CD14-positive monocyte (primary cell): ENCODE data around the gene PXDN. TPM values are rescaled to one million over a fixed set of nuclear protein-coding genes. Genes with fewer than 3 reads are reported as not detected.

ENCODE experiments used
- DNase-seq, 3 donors: peaks; one replicate each; pipeline ENCODE4 v3.0.0-alpha.2; 2011 to 2022
- H2AFZ ChIP-seq: 2 replicates; pipeline ENCODE4 v1.6.0; 2012; ENCODE audit warnings: mild to moderate bottlenecking, low read depth, low read length, inconsistent platforms; ENCODE audit not compliant: insufficient read depth, poor library complexity, severe bottlenecking
- H3K27ac ChIP-seq, 2 donors: 1 replicate in 1 of 2; 2 replicates in 1 of 2; pipeline ENCODE4 v1.5.1; 2012 to 2013; ENCODE audit warnings: low read length in 2 of 2, control low read depth in 1 of 2, inconsistent platforms in 1 of 2, low read depth in 1 of 2, mild to moderate bottlenecking in 1 of 2
- H3K27me3 ChIP-seq, 2 donors: one replicate each; pipeline versions ENCODE4 v1.6.0 to v1.6.1; 2011 to 2013; ENCODE audit warnings: low read length in 2 of 2; ENCODE audit not compliant: control insufficient read depth in 2 of 2, insufficient read depth in 2 of 2
- H3K36me3 ChIP-seq, 2 donors: replicated peaks in 1 of 2; 1 replicate in 1 of 2; 2 replicates in 1 of 2; pipeline versions ENCODE4 v1.5.1 to v1.6.1; 2012 to 2013; ENCODE audit warnings: low read length in 2 of 2, control low read depth in 1 of 2, inconsistent platforms in 1 of 2, mild to moderate bottlenecking in 1 of 2; ENCODE audit not compliant: insufficient read depth in 2 of 2, control insufficient read depth in 1 of 2
- H3K4me1 ChIP-seq, 2 donors: 1 replicate in 1 of 2; 2 replicates in 1 of 2; pipeline versions ENCODE4 v1.5.1 to v1.6.1; 2012 to 2013; ENCODE audit warnings: low read length in 2 of 2, control low read depth in 1 of 2, inconsistent platforms in 1 of 2, mild to moderate bottlenecking in 1 of 2, moderate library complexity in 1 of 2; ENCODE audit not compliant: insufficient read depth in 2 of 2, control insufficient read depth in 1 of 2
- H3K4me2 ChIP-seq: replicated peaks from 2 replicates; pipeline ENCODE3; 2012; ENCODE audit warnings: low read length, moderate library complexity, mild to moderate bottlenecking; ENCODE audit not compliant: poor library complexity, severe bottlenecking; ENCODE audit errors: extremely low read depth
- H3K4me3 ChIP-seq, 3 experiments: fragments of 200-600 bp in 1 of 3; sonication (generic) in 1 of 3; replicated peaks in 1 of 3; 1 replicate in 2 of 3; 2 replicates in 1 of 3; pipeline ENCODE4 v1.5.1; 2011 to 2013; ENCODE audit warnings: low read length in 3 of 3, mild to moderate bottlenecking in 3 of 3, control low read depth in 2 of 3, low read depth in 2 of 3, inconsistent platforms in 1 of 3, moderate library complexity in 1 of 3
- H3K79me2 ChIP-seq: 2 replicates; pipeline ENCODE4 v1.6.0; 2012; ENCODE audit warnings: mild to moderate bottlenecking, control low read depth, inconsistent platforms, low read length, moderate library complexity; ENCODE audit not compliant: insufficient read depth
- H3K9ac ChIP-seq: 2 replicates; pipeline ENCODE4 v1.6.0; 2017; ENCODE audit warnings: low read length, mild to moderate bottlenecking; ENCODE audit not compliant: insufficient read depth, poor library complexity, severe bottlenecking
- H3K9me3 ChIP-seq, 2 donors: replicated peaks in 1 of 2; 1 replicate in 1 of 2; 2 replicates in 1 of 2; pipeline versions ENCODE4 v1.5.1 to v1.6.1; 2012 to 2013; ENCODE audit warnings: low read length in 2 of 2, control low read depth in 1 of 2; ENCODE audit not compliant: control insufficient read depth in 1 of 2, insufficient read depth in 1 of 2
- H4K20me1 ChIP-seq: 2 replicates; pipeline ENCODE4 v1.6.0; 2012; ENCODE audit warnings: mild to moderate bottlenecking, low read length, control low read depth, moderate library complexity; ENCODE audit not compliant: insufficient read depth
- H3K27ac Mint-ChIP-seq, 7 donors: one replicate each; pipeline ENCODE4 v1.8.0; 2020; ENCODE audit warnings: mild to moderate bottlenecking in 7 of 7, mixed read lengths in 7 of 7, moderate library complexity in 6 of 7, inconsistent platforms in 2 of 7
- H3K27me3 Mint-ChIP-seq, 3 donors: one replicate each; pipeline ENCODE4 v1.8.0; 2021 to 2022; ENCODE audit warnings: low read depth in 3 of 3, mild to moderate bottlenecking in 3 of 3, mixed read lengths in 3 of 3, moderate library complexity in 3 of 3, inconsistent platforms in 1 of 3
- H3K36me3 Mint-ChIP-seq, 2 donors: one replicate each; pipeline ENCODE4 v1.8.0; 2020; ENCODE audit warnings: mixed read lengths in 2 of 2, inconsistent platforms in 1 of 2, mild to moderate bottlenecking in 1 of 2
- H3K4me1 Mint-ChIP-seq: one replicate; pipeline ENCODE4 v1.8.0; 2020; ENCODE audit warnings: mild to moderate bottlenecking, mixed read lengths
- H3K4me3 Mint-ChIP-seq, 2 donors: one replicate each; pipeline ENCODE4 v1.8.0; 2020; ENCODE audit warnings: mild to moderate bottlenecking in 2 of 2, mixed read lengths in 2 of 2, moderate library complexity in 1 of 2
- H3K9me3 Mint-ChIP-seq, 7 donors: one replicate each; pipeline ENCODE4 v1.8.0; 2020 to 2022; ENCODE audit warnings: mixed read lengths in 7 of 7, mild to moderate bottlenecking in 6 of 7, moderate library complexity in 6 of 7, inconsistent platforms in 2 of 7
- WGBS: methylation state at CpG from one replicate; pipeline ENCODE4 v1.1.5; 2013; ENCODE audit warnings: missing lambda C conversion rate; ENCODE audit not compliant: insufficient coverage; 5-methylcytosine and 5-hydroxymethylcytosine counted together
- intact Hi-C, 2 donors: fragments of 100-400 bp; cut with micrococcal nuclease; formaldehyde crosslinking; loops; one replicate each; pipeline versions ENCODE4 v1.15.0 to v1.15.1; 2023
- polyA plus RNA-seq, 3 donors: library from polyadenylated mRNA; depleted of rRNA in 1 of 3; unstranded in 2 of 3; stranded (reverse) in 1 of 3; fragments of 300-500 nt in 2 of 3; fragments of >200 nt in 1 of 3; fragmentation: Illumina TruSeq in 2 of 3; gene quantifications; 1 replicate in 2 of 3; 2 replicates in 1 of 3; pipeline ENCODE4 v1.2.3, GENCODE V29; 2012 to 2021
- TF ChIP-seq, protein P1 (sequence below): fragments of 200-600 bp; IDR thresholded peaks from one replicate; pipeline ENCODE4 v1.8.0; 2022; ENCODE audit warnings: antibody characterized with exemption, mild to moderate bottlenecking

Gene PXDN
- polyA plus RNA-seq, 3 donors: not detected

GRCh38 chr2:1749489-1750119 lies 5.3 kb upstream of the PXDN start:
- Histone ChIP-seq H3K27me3 (peaks cover 0 to 16% of the 10 kb centered on the region in 2 donors), H3K36me3 (no peaks in the 10 kb centered on the region), H4K20me1 (no peaks in the 10 kb centered on the region), H3K4me1 (no peaks in the 10 kb centered on the region), H2AFZ (no peak overlapping the region), H3K27ac (no peak overlapping the region), H3K79me2 (no peaks in the 10 kb centered on the region), H3K4me2 (no peak overlapping the region), H3K4me3 (no peak overlapping the region), H3K9me3 (peaks cover 6 to 13% of the 10 kb centered on the region in 2 donors), H3K9ac (no peak overlapping the region)
- intact Hi-C loops: no loop called here
- H3K9me3 Mint-ChIP-seq: peaks cover 8 to 16% (median 10%) of the 10 kb centered on the region in 7 donors
- DNase-seq: no peak
- TF ChIP-seq, protein P1, sequence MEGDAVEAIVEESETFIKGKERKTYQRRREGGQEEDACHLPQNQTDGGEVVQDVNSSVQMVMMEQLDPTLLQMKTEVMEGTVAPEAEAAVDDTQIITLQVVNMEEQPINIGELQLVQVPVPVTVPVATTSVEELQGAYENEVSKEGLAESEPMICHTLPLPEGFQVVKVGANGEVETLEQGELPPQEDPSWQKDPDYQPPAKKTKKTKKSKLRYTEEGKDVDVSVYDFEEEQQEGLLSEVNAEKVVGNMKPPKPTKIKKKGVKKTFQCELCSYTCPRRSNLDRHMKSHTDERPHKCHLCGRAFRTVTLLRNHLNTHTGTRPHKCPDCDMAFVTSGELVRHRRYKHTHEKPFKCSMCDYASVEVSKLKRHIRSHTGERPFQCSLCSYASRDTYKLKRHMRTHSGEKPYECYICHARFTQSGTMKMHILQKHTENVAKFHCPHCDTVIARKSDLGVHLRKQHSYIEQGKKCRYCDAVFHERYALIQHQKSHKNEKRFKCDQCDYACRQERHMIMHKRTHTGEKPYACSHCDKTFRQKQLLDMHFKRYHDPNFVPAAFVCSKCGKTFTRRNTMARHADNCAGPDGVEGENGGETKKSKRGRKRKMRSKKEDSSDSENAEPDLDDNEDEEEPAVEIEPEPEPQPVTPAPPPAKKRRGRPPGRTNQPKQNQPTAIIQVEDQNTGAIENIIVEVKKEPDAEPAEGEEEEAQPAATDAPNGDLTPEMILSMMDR: no peak
- 95% methylated on average over 5 of the region's 9 CpGs for WGBS
- H3K27ac Mint-ChIP-seq: no peak overlapping the region
- peaks cover 21 to 27% (median 26%) of the 10 kb centered on the region in 3 donors for H3K27me3 Mint-ChIP-seq
- H3K4me1 Mint-ChIP-seq: peaks cover 3% of the 10 kb centered on the region
- H3K4me3 Mint-ChIP-seq: no peak overlapping the region
- H3K36me3 Mint-ChIP-seq: no peaks in the 10 kb centered on the region

GRCh38 chr2:1748741-1749488 lies 4.6 kb upstream of the PXDN start:
- Histone ChIP-seq H3K4me1 (no peaks in the 10 kb centered on the region), H2AFZ (no peak overlapping the region), H3K36me3 (no peaks in the 10 kb centered on the region), H3K27me3 (peaks cover 0 to 17% of the 10 kb centered on the region in 2 donors), H3K79me2 (no peaks in the 10 kb centered on the region), H4K20me1 (no peaks in the 10 kb centered on the region), H3K4me2 (no peak overlapping the region), H3K27ac (no peak overlapping the region), H3K4me3 (no peak overlapping the region), H3K9ac (no peak overlapping the region), H3K9me3 (peaks cover 0 to 6% of the 10 kb centered on the region in 2 donors)
- 83% methylated on average over 17 of the region's 17 CpGs for WGBS
- Mint-ChIP-seq H3K4me3 (no peak overlapping the region), H3K27ac (no peak overlapping the region), H3K27me3 (peaks cover 22 to 30% (median 28%) of the 10 kb centered on the region in 3 donors), H3K36me3 (no peaks in the 10 kb centered on the region), H3K4me1 (peaks cover 3% of the 10 kb centered on the region), H3K9me3 (peaks cover under 1 to 9% (median 3%) of the 10 kb centered on the region in 7 donors)
- no peak for DNase-seq
- TF ChIP-seq, protein P1: no peak
- intact Hi-C loops: no loop called here
